ENCODE data around the gene CSMD2.
"Not testable (repeated sequence)": the region's sequence is repeated elsewhere in the genome, so short reads cannot be mapped to it uniquely, and the experiment has no call there.

The CSMD2 gene

DNA sequence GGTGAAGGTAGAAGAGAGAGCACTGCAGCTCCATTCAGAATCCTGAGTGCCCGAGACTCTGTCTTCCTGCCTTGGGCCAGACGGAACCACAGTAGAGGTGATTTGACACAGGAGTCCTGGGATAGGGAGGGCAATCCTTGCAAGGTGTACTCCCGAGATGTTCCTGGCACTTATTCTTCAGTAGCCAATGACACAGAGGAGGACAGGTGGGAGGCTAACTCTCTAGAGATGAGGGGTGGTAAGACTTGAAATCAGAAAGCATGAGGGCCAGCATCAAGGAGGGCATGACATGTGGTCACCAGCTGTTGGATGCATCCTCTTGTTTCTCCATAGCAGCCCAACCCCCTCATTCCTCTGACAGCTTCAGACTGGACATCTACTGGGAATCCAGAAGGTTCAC is 56.3 kb downstream of the CSMD2 start:
- DNase-seq (ENCODE audit: low read depth in 2 of 2): no peak

- no peak for DNase-seq (ENCODE audit: low read depth in 2 of 2)
Measured at GRCh38 chr1:34108269-34108668, 56.8 kb downstream of the CSMD2 start.

DNA sequence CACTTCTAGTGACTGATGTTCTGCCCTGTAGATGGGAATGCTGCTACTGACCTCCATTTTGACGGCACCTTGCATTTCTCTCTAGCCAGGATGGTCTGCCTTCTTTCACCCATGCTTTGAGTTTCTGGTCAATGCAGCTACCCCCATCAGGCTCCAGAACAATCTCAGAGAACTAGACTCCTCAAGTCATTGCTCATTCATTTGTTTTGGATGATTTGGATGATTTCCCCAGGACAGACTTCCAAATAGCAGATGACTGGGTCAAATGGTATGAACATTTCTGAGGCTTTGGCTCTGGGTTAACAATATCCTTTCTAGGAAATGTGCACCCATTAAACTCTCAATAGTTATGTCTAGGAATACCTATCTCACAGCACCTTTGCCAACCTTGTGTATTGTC is 63.9 kb downstream of the CSMD2 start:
- DNase-seq (ENCODE audit: low read depth in 2 of 2): no peak

GRCh38 chr1:34100332-34100731 is 64.7 kb downstream of the CSMD2 start:
- DNase-seq (ENCODE audit: low read depth in 2 of 2): no peak

GRCh38 chr1:34092399-34092798 is 72.6 kb downstream of the CSMD2 start:
- DNase-seq (ENCODE audit: low read depth in 2 of 2): not testable (repeated sequence)

DNA sequence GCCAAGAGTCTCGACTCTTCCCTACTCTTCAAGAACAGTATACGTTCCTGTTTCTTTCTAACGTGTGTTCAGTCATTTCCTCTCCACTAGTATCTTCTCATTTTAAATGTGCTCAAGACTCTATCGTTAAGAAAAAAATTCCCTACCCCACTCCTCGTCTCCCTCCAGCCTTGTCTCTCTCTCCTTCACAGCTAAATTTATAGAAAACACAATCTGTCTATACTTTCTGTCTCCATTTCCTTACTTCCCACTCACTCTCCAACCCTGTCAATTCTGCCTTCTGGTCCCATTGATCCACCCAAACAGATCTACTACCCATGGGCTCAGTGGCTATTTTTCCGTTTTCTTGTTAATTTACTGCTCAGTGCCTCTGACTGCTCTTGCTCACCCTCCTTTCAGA is 75.3 kb downstream of the CSMD2 start:
- DNase-seq (ENCODE audit: low read depth in 2 of 2): no peak

GRCh38 chr1:34087986-34088385 is 77.0 kb downstream of the CSMD2 start:
- DNase-seq (ENCODE audit: low read depth in 2 of 2): no peak

DNA sequence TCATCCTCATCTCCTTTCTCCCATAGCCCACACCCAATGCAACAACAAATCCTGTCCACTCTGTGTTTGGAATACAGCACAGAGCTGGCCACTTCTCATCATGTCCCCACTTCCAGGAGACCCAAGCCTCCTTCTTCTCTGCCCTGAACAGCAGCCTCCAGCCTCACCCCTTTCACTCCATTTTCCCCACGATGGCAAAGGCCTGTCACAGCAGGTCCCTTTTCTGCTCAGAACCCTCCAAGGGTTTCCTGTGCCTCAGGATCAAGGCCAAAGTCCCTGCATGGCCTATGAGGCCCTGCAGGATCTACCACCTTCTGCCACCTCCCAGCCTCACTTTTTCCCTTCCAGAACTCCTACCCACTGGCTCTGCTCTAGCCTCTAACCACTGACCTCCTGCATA is 78.5 kb downstream of the CSMD2 start:
- no peak for DNase-seq (ENCODE audit: low read depth in 2 of 2)

DNA sequence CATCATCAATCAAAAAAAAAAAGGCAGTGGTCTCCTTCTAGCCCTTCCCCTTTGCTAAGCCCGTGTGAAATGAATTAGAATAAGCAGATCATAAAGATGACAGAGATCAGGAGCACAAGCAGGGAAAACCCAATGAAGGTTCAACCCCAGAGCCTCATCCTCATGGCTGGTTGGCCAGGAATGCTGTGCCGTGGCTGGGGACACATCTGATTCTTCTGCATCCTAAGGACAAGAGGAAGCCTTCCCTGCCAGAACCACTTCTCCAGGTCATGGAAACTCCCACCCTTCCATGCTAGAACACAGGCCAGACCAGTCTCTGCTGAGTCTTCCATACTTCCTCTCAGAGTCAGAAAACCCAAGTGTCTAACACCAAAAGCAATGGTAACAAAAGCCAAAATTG is 81.1 kb downstream of the CSMD2 start:
- DNase-seq (ENCODE audit: low read depth in 2 of 2): no peak

DNA sequence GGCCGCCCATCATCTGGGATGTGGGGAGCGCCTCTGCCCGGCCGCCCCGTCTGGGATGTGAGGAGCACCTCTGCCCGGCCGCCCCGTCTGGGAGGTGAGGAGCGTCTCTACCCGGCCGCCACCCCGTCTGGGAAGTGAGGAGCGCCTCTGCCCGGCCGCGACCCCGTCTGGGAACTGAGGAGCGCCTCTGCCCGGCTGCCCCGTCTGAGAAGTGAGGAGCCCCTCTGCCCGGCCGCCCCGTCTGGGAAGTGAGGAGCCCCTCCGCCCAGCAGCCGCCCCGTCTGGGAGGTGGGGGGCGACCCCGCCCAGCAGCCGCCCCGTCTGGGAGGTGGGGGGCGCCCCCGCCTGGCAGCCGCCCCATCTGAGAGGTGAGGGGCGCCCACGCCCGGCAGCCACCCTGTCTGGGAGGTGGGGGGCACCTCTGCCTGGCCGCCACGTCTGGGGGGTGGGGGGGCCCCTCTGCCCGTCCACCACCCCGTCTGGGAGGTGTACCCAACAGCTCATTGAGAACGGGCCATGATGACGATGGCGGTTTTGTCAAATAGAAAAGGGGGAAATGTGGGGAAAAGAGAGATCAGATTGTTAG is 82.9 kb downstream of the CSMD2 start:
- DNase-seq (ENCODE audit: low read depth in 2 of 2): not testable (repeated sequence)

- no peak for DNase-seq (ENCODE audit: low read depth in 2 of 2)
Measured at GRCh38 chr1:34078383-34078782, 86.6 kb downstream of the CSMD2 start.

DNA sequence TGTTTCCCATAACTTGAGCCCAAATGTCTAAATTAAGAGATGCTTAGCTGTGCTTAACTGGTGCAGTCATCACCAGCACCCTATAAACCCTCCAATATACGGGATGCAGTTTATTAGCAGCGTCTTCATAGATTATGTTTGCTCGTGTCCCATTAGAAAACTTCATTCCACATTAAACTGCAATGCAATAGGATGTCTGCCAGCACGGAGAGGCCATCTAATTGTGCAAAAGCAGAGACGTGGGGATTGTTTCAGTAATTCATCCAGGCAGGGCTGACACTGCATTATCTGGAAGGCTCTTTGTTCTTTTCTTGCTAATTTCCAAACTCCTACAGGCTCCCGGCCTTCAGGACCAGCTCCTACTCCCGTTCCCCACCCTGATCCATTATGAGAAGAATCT is 89.5 kb downstream of the CSMD2 start:
- DNase-seq (ENCODE audit: low read depth in 2 of 2): no peak

GRCh38 chr1:34073028-34073695 is 91.9 kb downstream of the CSMD2 start:
- no peak for DNase-seq (ENCODE audit: low read depth in 2 of 2)

- DNase-seq (ENCODE audit: low read depth in 2 of 2): no peak
Measured at GRCh38 chr1:34070201-34070836, 94.7 kb downstream of the CSMD2 start.

GRCh38 chr1:34066981-34067603 is 97.9 kb downstream of the CSMD2 start:
- DNase-seq (ENCODE audit: low read depth in 2 of 2): no peak

DNA sequence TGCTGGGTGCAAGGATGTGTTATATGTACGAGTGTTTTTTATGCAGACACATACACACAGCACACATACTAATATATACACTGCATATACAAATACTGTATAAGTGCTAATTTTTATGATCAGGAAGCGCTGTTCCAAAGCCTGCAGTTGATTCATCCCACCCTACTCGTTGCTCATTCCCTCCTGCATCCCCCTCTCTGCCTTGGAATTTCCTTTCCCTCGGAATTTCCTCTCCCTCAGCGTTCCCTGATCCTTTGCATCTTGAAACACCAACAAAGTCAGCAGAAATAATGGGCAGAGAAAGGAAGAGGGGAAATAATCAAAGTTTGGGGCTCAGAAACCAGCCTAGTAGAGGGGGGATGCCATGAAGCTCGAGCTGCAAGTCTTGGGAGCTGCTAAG is 98.9 kb downstream of the CSMD2 start:
- DNase-seq (ENCODE audit: low read depth in 2 of 2): no peak

- no peak for DNase-seq (ENCODE audit: low read depth in 2 of 2)
Measured at GRCh38 chr1:34065498-34065897, 99.5 kb downstream of the CSMD2 start.

- DNase-seq (ENCODE audit: low read depth in 2 of 2): no peak
Measured at GRCh38 chr1:34060901-34061415, 104.1 kb downstream of the CSMD2 start.

- no peak for DNase-seq (ENCODE audit: low read depth in 2 of 2)
Measured at GRCh38 chr1:34060187-34060730, 104.8 kb downstream of the CSMD2 start.

GRCh38 chr1:34057347-34058130 is 107.5 kb downstream of the CSMD2 start:
- DNase-seq (ENCODE audit: low read depth in 2 of 2): no peak

GRCh38 chr1:34055818-34056217 is 109.2 kb downstream of the CSMD2 start:
- DNase-seq (ENCODE audit: low read depth in 2 of 2): no peak

DNA sequence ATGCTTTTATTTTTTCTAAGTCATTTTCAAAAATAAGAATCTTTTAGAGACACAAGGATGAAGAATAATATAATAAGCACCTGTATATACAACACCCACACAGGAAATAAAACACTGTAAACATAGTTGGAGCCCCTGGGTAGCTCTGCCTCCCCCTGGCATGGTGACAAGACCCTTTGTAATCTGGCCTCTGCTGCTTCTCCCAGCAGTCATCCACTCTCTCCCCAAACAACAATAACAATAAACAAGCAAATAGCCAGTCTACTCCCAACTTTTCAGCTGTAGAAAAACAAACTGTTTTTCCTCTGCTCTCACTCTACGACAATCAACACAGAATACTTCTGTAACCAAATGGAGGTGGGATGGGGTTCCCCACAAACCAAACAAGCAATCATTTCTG is 110.1 kb downstream of the CSMD2 start:
- DNase-seq (ENCODE audit: low read depth in 2 of 2): no peak
